ENCODE data around the gene KRTAP3-1.
"Not testable (repeated sequence)": the region's sequence is repeated elsewhere in the genome, so short reads cannot be mapped to it uniquely, and the experiment has no call there.

Gene KRTAP3-1

DNA sequence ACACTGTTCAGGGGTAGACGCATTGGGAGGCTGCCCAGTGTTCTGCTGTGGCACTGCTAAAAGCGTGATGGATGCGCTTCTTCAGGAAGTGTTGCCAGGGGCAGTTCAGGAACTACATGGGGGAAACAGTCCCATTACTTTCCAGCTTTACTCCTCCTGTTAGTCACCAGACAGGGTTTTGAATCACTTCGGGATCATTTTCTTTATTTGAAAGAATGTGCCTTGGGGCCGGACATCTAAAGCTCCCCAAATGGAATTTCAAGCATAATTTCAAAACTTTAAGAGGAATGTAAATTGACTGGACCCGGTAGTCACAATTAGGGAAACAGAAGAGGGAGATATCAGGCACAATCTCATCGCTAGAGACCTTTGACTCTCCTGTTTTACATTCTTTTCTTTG lies 39.5 kb upstream of the KRTAP3-1 start:
- intact Hi-C loops (cut with DNase I; ENCODE audit: low total_unique reads) = no loop called here
- no peak overlapping the region for H3K4me3 ChIP-seq
- no peaks in the 10 kb centered on the region for H3K4me1 ChIP-seq
- TF ChIP-seq, protein P1, sequence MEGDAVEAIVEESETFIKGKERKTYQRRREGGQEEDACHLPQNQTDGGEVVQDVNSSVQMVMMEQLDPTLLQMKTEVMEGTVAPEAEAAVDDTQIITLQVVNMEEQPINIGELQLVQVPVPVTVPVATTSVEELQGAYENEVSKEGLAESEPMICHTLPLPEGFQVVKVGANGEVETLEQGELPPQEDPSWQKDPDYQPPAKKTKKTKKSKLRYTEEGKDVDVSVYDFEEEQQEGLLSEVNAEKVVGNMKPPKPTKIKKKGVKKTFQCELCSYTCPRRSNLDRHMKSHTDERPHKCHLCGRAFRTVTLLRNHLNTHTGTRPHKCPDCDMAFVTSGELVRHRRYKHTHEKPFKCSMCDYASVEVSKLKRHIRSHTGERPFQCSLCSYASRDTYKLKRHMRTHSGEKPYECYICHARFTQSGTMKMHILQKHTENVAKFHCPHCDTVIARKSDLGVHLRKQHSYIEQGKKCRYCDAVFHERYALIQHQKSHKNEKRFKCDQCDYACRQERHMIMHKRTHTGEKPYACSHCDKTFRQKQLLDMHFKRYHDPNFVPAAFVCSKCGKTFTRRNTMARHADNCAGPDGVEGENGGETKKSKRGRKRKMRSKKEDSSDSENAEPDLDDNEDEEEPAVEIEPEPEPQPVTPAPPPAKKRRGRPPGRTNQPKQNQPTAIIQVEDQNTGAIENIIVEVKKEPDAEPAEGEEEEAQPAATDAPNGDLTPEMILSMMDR (IDR thresholded peaks at IDR 0.05) = no peak
- no peak for DNase-seq
- no peak overlapping the region for H3K27ac ChIP-seq
- H3K27me3 ChIP-seq = peaks cover 0 to 2% of the 10 kb centered on the region in 2 donors
- H3K36me3 ChIP-seq = no peaks in the 10 kb centered on the region
- H3K9me3 ChIP-seq = no peaks in the 10 kb centered on the region

DNA sequence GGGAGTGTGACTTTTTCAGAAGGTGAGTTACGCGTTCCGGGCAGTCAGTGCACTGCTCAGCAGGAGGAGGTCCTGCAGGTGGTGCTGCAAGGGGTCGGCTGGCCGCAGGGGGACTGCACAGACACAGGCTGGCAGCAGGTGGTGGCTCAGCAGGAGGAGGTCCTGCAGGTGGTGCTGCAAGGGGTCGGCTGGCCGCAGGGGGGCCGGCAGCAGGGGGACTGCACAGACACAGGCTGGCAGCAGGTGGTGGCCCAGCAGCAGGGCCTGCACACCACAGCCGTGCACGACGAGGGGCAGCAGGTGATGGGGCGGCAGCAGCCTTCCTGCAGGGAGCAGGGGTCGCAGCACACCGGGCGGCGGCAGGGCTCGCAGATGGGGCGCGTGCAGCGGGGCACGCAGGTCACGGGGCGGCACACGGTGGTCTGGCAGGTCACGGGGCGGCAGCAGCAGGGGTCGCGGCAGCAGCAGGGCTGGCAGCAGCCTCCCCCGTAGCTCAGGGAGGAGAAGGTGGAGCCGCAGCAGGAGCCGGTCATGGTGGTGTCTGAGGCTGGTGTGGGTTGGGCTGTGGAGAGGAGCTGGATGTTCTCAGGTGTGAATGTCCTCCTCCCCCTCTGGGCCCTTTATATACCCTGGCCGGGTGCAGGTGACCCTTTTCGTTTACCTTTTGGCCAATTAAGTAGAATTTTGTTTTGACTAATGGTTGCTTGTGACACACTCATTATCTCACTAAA lies 38.0 kb upstream of the KRTAP3-1 start, which contains the start of gene KRTAP2-1:
KRTAP2-1 (minus strand) TSS at position 582 of the 731 bp plus-strand sequence; CDS start at position 533, 49 bp downstream.
- H3K4me3 ChIP-seq; DNase-seq; H3K9me3 ChIP-seq; intact Hi-C loops (cut with DNase I; ENCODE audit: low total_unique reads); H3K4me1 ChIP-seq; H3K36me3 ChIP-seq; H3K27ac ChIP-seq; H3K27me3 ChIP-seq: not testable (repeated sequence)

DNA sequence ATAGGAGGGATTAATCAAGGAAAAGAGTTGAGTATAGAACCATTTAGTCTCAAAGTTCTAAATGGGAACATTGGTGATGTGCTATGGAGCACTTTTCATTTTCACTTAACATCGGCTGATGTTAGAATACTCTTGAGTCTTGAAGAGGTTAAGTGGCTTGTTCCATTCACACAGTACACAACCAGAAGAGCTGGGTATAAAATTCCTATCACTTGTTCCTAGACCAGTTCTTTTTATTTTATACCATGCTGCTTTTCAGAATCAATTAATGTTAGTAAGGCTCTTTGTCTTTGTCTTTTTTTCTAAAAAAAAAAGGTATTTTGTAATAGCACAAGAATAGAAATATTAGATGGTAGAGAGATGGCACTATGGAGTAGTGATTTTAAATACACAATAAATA lies 34.0 kb upstream of the KRTAP3-1 start:
- no peak overlapping the region for H3K4me3 ChIP-seq
- no peaks in the 10 kb centered on the region for H3K27me3 ChIP-seq
- DNase-seq = no peak
- H3K27ac ChIP-seq = no peak overlapping the region
- no peaks in the 10 kb centered on the region for H3K36me3 ChIP-seq
- H3K4me1 ChIP-seq = peaks cover 0 to 10% (median 5%) of the 10 kb centered on the region in 4 donors
- TF ChIP-seq, protein P1 (IDR thresholded peaks at IDR 0.05) = no peak
- intact Hi-C loops (cut with DNase I; ENCODE audit: low total_unique reads) = no loop called here
- no peaks in the 10 kb centered on the region for H3K9me3 ChIP-seq

DNA sequence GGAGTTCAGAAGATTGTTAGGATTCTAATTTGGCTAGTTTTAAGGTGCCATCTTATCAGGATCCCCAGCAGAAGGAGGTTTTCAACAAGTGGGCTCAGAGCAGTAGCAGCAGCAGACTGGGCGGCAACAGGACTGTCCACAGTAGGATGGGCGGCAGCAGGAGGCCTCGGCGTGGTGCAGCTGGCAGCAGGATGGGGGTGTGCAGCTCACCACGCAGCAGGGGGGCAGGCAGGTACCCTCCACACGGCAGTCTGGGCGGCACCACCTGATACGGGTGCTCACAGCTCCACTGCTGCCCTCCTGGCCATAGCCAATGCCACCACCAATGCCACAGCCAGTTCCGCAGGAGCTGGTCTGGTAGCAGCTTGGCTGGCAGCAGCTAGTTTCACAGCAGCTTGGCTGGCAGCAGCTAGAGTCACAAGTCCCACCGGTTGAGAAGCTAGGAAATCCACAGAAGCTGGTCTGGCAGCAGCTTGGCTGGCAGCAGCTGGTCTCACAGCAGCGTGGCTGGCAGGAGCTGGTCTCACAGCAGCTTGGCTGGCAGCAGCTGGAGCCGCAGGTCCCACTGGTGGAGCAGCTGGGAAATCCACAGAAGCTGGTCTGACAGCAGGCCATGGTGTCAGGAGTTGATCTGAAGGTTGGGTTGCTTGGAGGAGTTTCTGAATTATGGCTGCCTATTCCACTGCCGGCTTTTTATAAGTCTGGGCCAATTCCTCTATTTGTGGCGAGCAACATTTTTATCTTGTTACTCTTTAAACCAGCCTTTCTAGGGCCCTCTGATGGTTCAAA lies 32.0 kb upstream of the KRTAP3-1 start, which contains the start of gene KRTAP1-1:
KRTAP1-1 (minus strand) TSS at position 668 of the 789 bp plus-strand sequence; CDS start at position 615, 53 bp downstream.
- peak in 1 of 2 donors; percentile 69 for DNase-seq
- H3K36me3 ChIP-seq; intact Hi-C loops (cut with DNase I; ENCODE audit: low total_unique reads); H3K4me3 ChIP-seq; H3K9me3 ChIP-seq; H3K27me3 ChIP-seq: not testable (repeated sequence)
- peak within 1 kb of the TSS in 1 of 2 donors; percentile 40 for H3K27ac ChIP-seq
- H3K4me1 ChIP-seq = peaks cover 0 to 10% (median 5%) of the 10 kb centered on the region in 4 donors

DNA sequence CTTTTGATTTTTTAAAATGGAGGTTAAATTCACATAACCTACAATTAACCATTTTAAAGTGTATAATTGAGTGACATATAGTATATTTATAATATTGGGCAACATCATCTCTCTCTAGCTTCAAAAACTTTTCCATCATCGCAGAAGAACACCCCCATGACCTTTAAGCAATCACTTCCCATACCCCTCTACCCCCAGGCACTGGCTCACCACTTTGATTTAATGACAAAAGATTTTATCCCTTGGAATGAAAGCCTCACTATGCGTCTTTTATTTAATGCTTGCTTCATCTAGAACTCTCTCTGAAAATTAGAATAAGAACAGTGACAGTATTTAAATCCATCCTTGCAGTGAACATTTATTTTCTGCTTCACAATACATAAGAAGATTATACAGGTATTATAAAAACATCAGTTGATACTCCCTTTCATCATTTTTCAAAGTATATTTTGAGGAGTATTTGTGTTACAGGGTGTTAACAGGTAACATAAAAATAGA lies 29.0 kb upstream of the KRTAP3-1 start:
- Histone ChIP-seq H3K4me1 (peaks cover 0 to 10% (median 5%) of the 10 kb centered on the region in 4 donors), H3K27ac (no peak overlapping the region), H3K36me3 (no peaks in the 10 kb centered on the region), H3K9me3 (no peaks in the 10 kb centered on the region), H3K27me3 (no peaks in the 10 kb centered on the region), H3K4me3 (no peak overlapping the region)
- TF ChIP-seq, protein P1 (IDR thresholded peaks at IDR 0.05) = no peak
- no peak for DNase-seq
- intact Hi-C loops (cut with DNase I; ENCODE audit: low total_unique reads) = no loop called here

DNA sequence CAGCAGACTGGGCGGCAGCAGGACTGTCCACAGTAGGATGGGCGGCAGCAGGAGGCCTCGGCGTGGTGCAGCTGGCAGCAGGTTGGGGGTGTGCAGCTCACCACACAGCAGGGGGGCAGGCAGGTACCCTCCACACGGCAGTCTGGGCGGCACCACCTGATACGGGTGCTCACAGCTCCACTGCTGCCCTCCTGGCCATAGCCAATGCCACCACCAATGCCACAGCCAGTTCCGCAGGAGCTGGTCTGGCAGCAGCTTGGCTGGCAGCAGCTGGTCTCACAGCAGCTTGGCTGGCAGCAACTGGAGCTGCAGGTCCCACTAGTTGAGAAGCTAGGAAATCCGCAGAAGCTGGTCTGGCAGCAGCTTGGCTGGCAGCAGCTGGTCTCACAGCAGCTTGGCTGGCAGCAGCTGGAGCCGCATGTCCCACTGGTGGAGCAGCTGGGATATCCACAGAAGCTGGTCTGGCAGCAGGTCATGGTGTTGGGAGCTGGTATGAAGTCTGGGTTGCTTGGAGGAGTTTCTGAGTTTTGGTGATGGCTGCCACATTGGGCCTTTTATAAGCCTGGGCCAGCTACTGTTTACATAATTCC lies 25.5 kb upstream of the KRTAP3-1 start, which contains the start of gene KRTAP1-3:
KRTAP1-3 (minus strand) TSS at position 529 of the 590 bp plus-strand sequence; CDS start at position 476, 53 bp downstream.
- H3K4me3 ChIP-seq; intact Hi-C loops (cut with DNase I; ENCODE audit: low total_unique reads); DNase-seq: not testable (repeated sequence)

More for the DNA sequence above, 25.5 kb upstream of the KRTAP3-1 start, which contains the start of gene KRTAP1-3:
- H3K9me3 ChIP-seq, H3K27ac ChIP-seq, H3K4me1 ChIP-seq, H3K27me3 ChIP-seq, H3K36me3 ChIP-seq: not testable (repeated sequence)

Measured in tibial artery (tissue), 4 donors.